ENCODE data around the gene CCDC106. TPM values are rescaled to one million over a fixed set of nuclear protein-coding genes. Genes with fewer than 3 reads are reported as not detected.

Gene CCDC106
- total and polyA plus RNA-seq, 7 experiments from 2014 or later: 2.1 to 9.6 (median 3.7) TPM

GRCh38 chr19:55675661-55676354 is 27.8 kb downstream of the CCDC106 start:
- Mint-ChIP-seq H3K27me3 (no peaks in the 10 kb centered on the region), H3K4me3 (peak overlapping the region; percentile 89 to 99 (median 97)), H3K4me1 (peaks cover 45 to 74% (median 61%) of the 10 kb centered on the region in 7 donors), H3K9me3 (no peaks in the 10 kb centered on the region), H3K36me3 (peaks cover 0 to 24% (median 4%) of the 10 kb centered on the region in 5 donors), H3K27ac (peak overlapping the region; percentile 90 to 99 (median 96))
- CTCF ChIA-PET: no interaction called here
- intact Hi-C loops (cut with micrococcal nuclease): loop anchor here (1.0 kb wide), 7 partner anchors 21 to 638 kb away; partner anchors contain the start of genes FIZ1 (in 2 of the 2), U2AF2 (in 2 of the 2), PPP1R12C (in 1 of the 2) and ZNF444 (in 1 of the 2)
- ATAC-seq: no peak
- H3K9me3 ChIP-seq (ENCODE audit: control insufficient read depth in 2 of 3, low read length in 3 of 3): no peaks in the 10 kb centered on the region
- POLR2A ChIA-PET: interaction anchor here (1.0 to 1.4 kb wide), 2 partner anchors 21 to 70 kb away, joined by 3 to 4 read pairs; partner anchors contain the start of genes U2AF2 and ZNF865
- H3K4me3 ChIP-seq (ENCODE audit: low read length): peak overlapping the region; percentile 72
- H3K4me1 ChIP-seq (ENCODE audit: control insufficient read depth in 2 of 2, insufficient read depth in 2 of 2, low read length in 2 of 2): peaks cover 21 to 26% of the 10 kb centered on the region in 2 donors
- DNase-seq: no peak
- H3K27me3 ChIP-seq (ENCODE audit: control insufficient read depth in 2 of 2, insufficient read depth in 2 of 2, low read length in 2 of 2): no peaks in the 10 kb centered on the region
- peaks cover 0 to 58% (median 0%) of the 10 kb centered on the region in 3 experiments for H3K36me3 ChIP-seq (ENCODE audit: control insufficient read depth in 2 of 3, insufficient read depth in 3 of 3, low read length in 3 of 3)
- peak overlapping the region; percentile 84 for H3K27ac ChIP-seq (ENCODE audit: low read depth, low read length)

- no peaks in the 10 kb centered on the region for H3K9me3 Mint-ChIP-seq
- Histone ChIP-seq H3K4me1 (ENCODE audit: control insufficient read depth in 2 of 2, insufficient read depth in 2 of 2, low read length in 2 of 2) (peaks cover 21 to 26% of the 10 kb centered on the region in 2 donors), H3K4me3 (ENCODE audit: low read length) (peak overlapping the region; percentile 72), H3K9me3 (ENCODE audit: control insufficient read depth in 2 of 3, low read length in 3 of 3) (no peaks in the 10 kb centered on the region), H3K36me3 (ENCODE audit: control insufficient read depth in 2 of 3, insufficient read depth in 3 of 3, low read length in 3 of 3) (peaks cover 0 to 58% (median 0%) of the 10 kb centered on the region in 3 experiments), H3K27ac (ENCODE audit: low read depth, low read length) (peak overlapping the region; percentile 84), H3K27me3 (ENCODE audit: control insufficient read depth in 2 of 2, insufficient read depth in 2 of 2, low read length in 2 of 2) (no peaks in the 10 kb centered on the region)
- peak overlapping the region; percentile 54 to 98 (median 88) for H3K27ac Mint-ChIP-seq
- intact Hi-C loops (cut with micrococcal nuclease): no loop called here
- ATAC-seq: no peak
- H3K27me3 Mint-ChIP-seq: no peaks in the 10 kb centered on the region
- DNase-seq: no peak
- peaks cover 0 to 24% (median 4%) of the 10 kb centered on the region in 5 donors for H3K36me3 Mint-ChIP-seq
- ChIA-PET CTCF (no interaction called here), POLR2A (interaction anchor here (1.0 to 1.4 kb wide), 2 partner anchors 22 to 71 kb away, joined by 3 to 4 read pairs; partner anchors contain the start of genes U2AF2 and ZNF865)
- H3K4me3 Mint-ChIP-seq: peak overlapping the region; percentile 89 to 99 (median 97)
- H3K4me1 Mint-ChIP-seq: peaks cover 41 to 70% (median 58%) of the 10 kb centered on the region in 7 donors
Measured at GRCh38 chr19:55676383-55676782, 28.4 kb downstream of the CCDC106 start.

GRCh38 chr19:55676889-55677505 is 29.0 kb downstream of the CCDC106 start:
- ATAC-seq (no peak), DNase-seq (no peak)
- Histone ChIP-seq H3K4me3 (ENCODE audit: low read length) (no peak overlapping the region), H3K36me3 (ENCODE audit: control insufficient read depth in 2 of 3, insufficient read depth in 3 of 3, low read length in 3 of 3) (peaks cover 0 to 61% (median 0%) of the 10 kb centered on the region in 3 experiments), H3K27ac (ENCODE audit: low read depth, low read length) (peak overlapping the region; percentile 84), H3K9me3 (ENCODE audit: control insufficient read depth in 2 of 3, low read length in 3 of 3) (no peaks in the 10 kb centered on the region), H3K27me3 (ENCODE audit: control insufficient read depth in 2 of 2, insufficient read depth in 2 of 2, low read length in 2 of 2) (no peaks in the 10 kb centered on the region), H3K4me1 (ENCODE audit: control insufficient read depth in 2 of 2, insufficient read depth in 2 of 2, low read length in 2 of 2) (peaks cover 21 to 26% of the 10 kb centered on the region in 2 donors)
- Mint-ChIP-seq H3K27me3 (no peaks in the 10 kb centered on the region), H3K27ac (peak overlapping the region; percentile 35 to 98 (median 78)), H3K4me3 (peak overlapping the region; percentile 89 to 99 (median 97)), H3K4me1 (peaks cover 41 to 67% (median 57%) of the 10 kb centered on the region in 7 donors), H3K9me3 (no peaks in the 10 kb centered on the region), H3K36me3 (peaks cover 0 to 24% (median 4%) of the 10 kb centered on the region in 5 donors)
- intact Hi-C loops (cut with micrococcal nuclease): no loop called here
- ChIA-PET POLR2A (interaction anchor here (0.7 to 1.4 kb wide), 3 partner anchors 22 to 71 kb away, joined by 3 to 4 read pairs (median 3); partner anchors contain the start of genes U2AF2 and ZNF865), CTCF (no interaction called here)

- H3K9me3 ChIP-seq (ENCODE audit: control insufficient read depth in 2 of 3, low read length in 3 of 3): no peaks in the 10 kb centered on the region
- intact Hi-C loops (cut with micrococcal nuclease): no loop called here
- H3K4me1 ChIP-seq (ENCODE audit: control insufficient read depth in 2 of 2, insufficient read depth in 2 of 2, low read length in 2 of 2): peaks cover 21 to 26% of the 10 kb centered on the region in 2 donors
- H3K27ac Mint-ChIP-seq: peak overlapping the region in 5 of 9 donors; percentile 18 to 94 (median 35)
- no peak overlapping the region for H3K4me3 ChIP-seq (ENCODE audit: low read length)
- H3K9me3 Mint-ChIP-seq: no peaks in the 10 kb centered on the region
- ChIA-PET POLR2A (no interaction called here), CTCF (no interaction called here)
- DNase-seq: no peak
- H3K27me3 ChIP-seq (ENCODE audit: control insufficient read depth in 2 of 2, insufficient read depth in 2 of 2, low read length in 2 of 2): no peaks in the 10 kb centered on the region
- H3K36me3 ChIP-seq (ENCODE audit: control insufficient read depth in 2 of 3, insufficient read depth in 3 of 3, low read length in 3 of 3): peaks cover 0 to 60% (median 0%) of the 10 kb centered on the region in 3 experiments
- ATAC-seq: no peak
- no peaks in the 10 kb centered on the region for H3K27me3 Mint-ChIP-seq
- peak overlapping the region; percentile 37 for H3K27ac ChIP-seq (ENCODE audit: low read depth, low read length)
- H3K36me3 Mint-ChIP-seq: peaks cover 0 to 21% (median 0%) of the 10 kb centered on the region in 5 donors
- peaks cover 37 to 63% (median 53%) of the 10 kb centered on the region in 7 donors for H3K4me1 Mint-ChIP-seq
- peak overlapping the region; percentile 48 to 98 (median 78) for H3K4me3 Mint-ChIP-seq
Measured at GRCh38 chr19:55677572-55678028, 29.6 kb downstream of the CCDC106 start.

- H3K4me1 Mint-ChIP-seq: peaks cover 37 to 63% (median 52%) of the 10 kb centered on the region in 7 donors
- no peaks in the 10 kb centered on the region for H3K27me3 Mint-ChIP-seq
- peaks cover 0 to 60% (median 0%) of the 10 kb centered on the region in 3 experiments for H3K36me3 ChIP-seq (ENCODE audit: control insufficient read depth in 2 of 3, insufficient read depth in 3 of 3, low read length in 3 of 3)
- peaks cover 21 to 26% of the 10 kb centered on the region in 2 donors for H3K4me1 ChIP-seq (ENCODE audit: control insufficient read depth in 2 of 2, insufficient read depth in 2 of 2, low read length in 2 of 2)
- DNase-seq (no peak), ATAC-seq (peak; percentile 64)
- no peaks in the 10 kb centered on the region for H3K9me3 ChIP-seq (ENCODE audit: control insufficient read depth in 2 of 3, low read length in 3 of 3)
- POLR2A ChIA-PET: no interaction called here
- CTCF ChIA-PET: no interaction called here
- no peaks in the 10 kb centered on the region for H3K9me3 Mint-ChIP-seq
- intact Hi-C loops (cut with micrococcal nuclease): no loop called here
- H3K4me3 Mint-ChIP-seq: peak overlapping the region in 5 of 10 donors; percentile 63 to 94 (median 89)
- peak overlapping the region in 5 of 9 donors; percentile 18 to 94 (median 54) for H3K27ac Mint-ChIP-seq
- peak overlapping the region; percentile 37 for H3K27ac ChIP-seq (ENCODE audit: low read depth, low read length)
- no peak overlapping the region for H3K4me3 ChIP-seq (ENCODE audit: low read length)
- no peaks in the 10 kb centered on the region for H3K27me3 ChIP-seq (ENCODE audit: control insufficient read depth in 2 of 2, insufficient read depth in 2 of 2, low read length in 2 of 2)
- H3K36me3 Mint-ChIP-seq: peaks cover 0 to 21% (median 0%) of the 10 kb centered on the region in 5 donors
Measured at GRCh38 chr19:55678121-55678671, 30.2 kb downstream of the CCDC106 start.

Data from naive thymus-derived CD4-positive, alpha-beta T cell (primary cell).